Astrocyte (in vitro differentiated cells and primary cell): Measurements from ENCODE around the gene P2RY8. TPM values are rescaled to one million over a fixed set of nuclear protein-coding genes. Genes with fewer than 3 reads are reported as not detected.
"Not testable (repeated sequence)": the region's sequence is repeated elsewhere in the genome, so short reads cannot be mapped to it uniquely, and the experiment has no call there.

Source experiments
- DNase-seq: peaks from one replicate; pipeline ENCODE4 v3.0.0-alpha.2; 2010; ENCODE audit warnings: low read depth
- FAIRE-seq: peaks from 2 replicates; lab custom pipeline; 2011; peaks lifted over from hg19 to GRCh38; lab: Jason Lieb, UNC
- H2AFZ ChIP-seq: 2 replicates; pipeline ENCODE4 v1.6.0; 2012; ENCODE audit warnings: low read depth, low read length, inconsistent platforms
- H3K27ac ChIP-seq: 2 replicates; pipeline ENCODE4 v1.5.1; 2011; ENCODE audit warnings: low read depth, low read length, inconsistent platforms
- H3K27me3 ChIP-seq: 2 replicates; pipeline ENCODE4 v1.6.0; 2011; ENCODE audit warnings: low read length, inconsistent platforms; ENCODE audit not compliant: insufficient read depth
- H3K36me3 ChIP-seq: 2 replicates; pipeline ENCODE4 v1.5.1; 2011; ENCODE audit warnings: low read length, inconsistent platforms; ENCODE audit not compliant: insufficient read depth
- H3K4me1 ChIP-seq: 2 replicates; pipeline ENCODE4 v1.5.1; 2011; ENCODE audit warnings: low read length, inconsistent platforms; ENCODE audit not compliant: insufficient read depth
- H3K4me2 ChIP-seq: 2 replicates; pipeline ENCODE4 v1.6.0; 2012; ENCODE audit warnings: low read length, inconsistent platforms
- H3K4me3 ChIP-seq: 2 replicates; pipeline ENCODE4 v1.5.1; 2011; ENCODE audit warnings: low read depth, mild to moderate bottlenecking, low read length, inconsistent platforms; ENCODE audit not compliant: insufficient read depth
- H3K79me2 ChIP-seq: 2 replicates; pipeline ENCODE4 v1.6.0; 2012; ENCODE audit warnings: mild to moderate bottlenecking, low read length, inconsistent platforms; ENCODE audit not compliant: insufficient read depth
- H3K9ac ChIP-seq: 2 replicates; pipeline ENCODE4 v1.6.0; 2012; ENCODE audit warnings: mild to moderate bottlenecking, low read length, inconsistent platforms
- H3K9me3 ChIP-seq: 2 replicates; pipeline ENCODE4 v1.5.1; 2012; ENCODE audit warnings: low read depth, mild to moderate bottlenecking, low read length, inconsistent platforms; ENCODE audit not compliant: insufficient read depth
- H4K20me1 ChIP-seq: 2 replicates; pipeline ENCODE4 v1.6.0; 2012; ENCODE audit warnings: low read length, inconsistent platforms; ENCODE audit not compliant: insufficient read depth
- H3K27ac Mint-ChIP-seq: one replicate; pipeline ENCODE4 v1.8.0; 2021; ENCODE audit warnings: mild to moderate bottlenecking, mixed read lengths; ENCODE audit not compliant: unreplicated experiment
- H3K27me3 Mint-ChIP-seq: one replicate; pipeline ENCODE4 v1.8.0; 2021; ENCODE audit warnings: low read depth, mixed read lengths; ENCODE audit not compliant: unreplicated experiment
- H3K36me3 Mint-ChIP-seq: one replicate; pipeline ENCODE4 v1.8.0; 2021; ENCODE audit warnings: low read depth, mixed read lengths; ENCODE audit not compliant: unreplicated experiment
- H3K4me1 Mint-ChIP-seq: one replicate; pipeline ENCODE4 v1.8.0; 2021; ENCODE audit warnings: low read depth, mixed read lengths; ENCODE audit not compliant: unreplicated experiment
- H3K4me3 Mint-ChIP-seq: one replicate; pipeline ENCODE4 v1.8.0; 2021; ENCODE audit warnings: mild to moderate bottlenecking, moderate library complexity, mixed read lengths; ENCODE audit not compliant: unreplicated experiment
- H3K9me3 Mint-ChIP-seq: one replicate; pipeline ENCODE4 v1.8.0; 2021; ENCODE audit warnings: mild to moderate bottlenecking, mixed read lengths; ENCODE audit not compliant: unreplicated experiment
- CTCF ChIP-seq: IDR thresholded peaks from 2 replicates; pipeline ENCODE4 v1.5.1; 2011; ENCODE audit warnings: low read depth, mild to moderate bottlenecking, inconsistent platforms, low read length, moderate library complexity; ENCODE audit not compliant: insufficient read depth
- EZH2 ChIP-seq: IDR thresholded peaks from 2 replicates; pipeline ENCODE4 v1.6.1; 2012; ENCODE audit warnings: mild to moderate bottlenecking, low read length, inconsistent platforms; ENCODE audit not compliant: insufficient read depth
- total RNA-seq: library from RNA; stranded (reverse); gene quantifications from 2 replicates; pipeline ENCODE4 v1.2.1, GENCODE V29; 2021

The P2RY8 gene
- total RNA-seq, 1 donor from 2014 or later: not detected

- no peaks in the 10 kb centered on the region for H3K36me3 ChIP-seq
- H3K4me3 ChIP-seq: no peak overlapping the region
- H3K4me1 ChIP-seq: no peaks in the 10 kb centered on the region
- H3K27ac ChIP-seq: no peak overlapping the region
- DNase-seq (no peak), FAIRE-seq (no peak)
- TF ChIP-seq CTCF (no peak), EZH2 (no peak)
- Mint-ChIP-seq H3K36me3 (peaks cover 3% of the 10 kb centered on the region), H3K9me3 (peaks cover 26% of the 10 kb centered on the region), H3K27ac (no peak overlapping the region), H3K4me1 (peaks cover 1% of the 10 kb centered on the region), H3K27me3 (no peaks in the 10 kb centered on the region), H3K4me3 (no peak overlapping the region)
- no peaks in the 10 kb centered on the region for H3K9me3 ChIP-seq
- no peaks in the 10 kb centered on the region for H3K27me3 ChIP-seq
- H2AFZ ChIP-seq: no peak overlapping the region
- H4K20me1 ChIP-seq: no peaks in the 10 kb centered on the region
- no peaks in the 10 kb centered on the region for H3K79me2 ChIP-seq
- H3K9ac ChIP-seq: no peak overlapping the region
- no peak overlapping the region for H3K4me2 ChIP-seq
Measured at GRCh38 chrX:1484638-1485019, 52.4 kb downstream of the P2RY8 start.

- H3K4me3 Mint-ChIP-seq: no peak overlapping the region
- Histone ChIP-seq H2AFZ (no peak overlapping the region), H3K9ac (no peak overlapping the region), H3K36me3 (no peaks in the 10 kb centered on the region), H3K4me3 (no peak overlapping the region), H3K79me2 (no peaks in the 10 kb centered on the region), H3K9me3 (peaks cover 2% of the 10 kb centered on the region), H4K20me1 (no peaks in the 10 kb centered on the region), H3K27me3 (no peaks in the 10 kb centered on the region), H3K27ac (no peak overlapping the region), H3K4me2 (no peak overlapping the region), H3K4me1 (no peaks in the 10 kb centered on the region)
- no peak for DNase-seq
- H3K27ac Mint-ChIP-seq: no peak overlapping the region
- H3K4me1 Mint-ChIP-seq: peaks cover 1% of the 10 kb centered on the region
- peaks cover 22% of the 10 kb centered on the region for H3K9me3 Mint-ChIP-seq
- TF ChIP-seq EZH2 (no peak), CTCF (no peak)
- H3K36me3 Mint-ChIP-seq: peaks cover 3% of the 10 kb centered on the region
- no peaks in the 10 kb centered on the region for H3K27me3 Mint-ChIP-seq
- FAIRE-seq: no peak
Measured at GRCh38 chrX:1483843-1484637, 52.9 kb downstream of the P2RY8 start.

GRCh38 chrX:1482530-1482928 is 54.5 kb downstream of the P2RY8 start:
- H3K4me1 Mint-ChIP-seq, H3K27ac ChIP-seq, H3K36me3 ChIP-seq, H3K4me3 ChIP-seq, H3K4me1 ChIP-seq, H3K27me3 ChIP-seq, H3K79me2 ChIP-seq, H3K4me2 ChIP-seq, H3K9ac ChIP-seq, FAIRE-seq, H3K36me3 Mint-ChIP-seq, H4K20me1 ChIP-seq, DNase-seq, H2AFZ ChIP-seq, H3K9me3 ChIP-seq, H3K4me3 Mint-ChIP-seq, H3K27ac Mint-ChIP-seq, H3K27me3 Mint-ChIP-seq: not testable (repeated sequence)
- H3K9me3 Mint-ChIP-seq: peaks cover 18% of the 10 kb centered on the region
